ENCODE results near the gene CLPTM1.

The CLPTM1 gene

DNA sequence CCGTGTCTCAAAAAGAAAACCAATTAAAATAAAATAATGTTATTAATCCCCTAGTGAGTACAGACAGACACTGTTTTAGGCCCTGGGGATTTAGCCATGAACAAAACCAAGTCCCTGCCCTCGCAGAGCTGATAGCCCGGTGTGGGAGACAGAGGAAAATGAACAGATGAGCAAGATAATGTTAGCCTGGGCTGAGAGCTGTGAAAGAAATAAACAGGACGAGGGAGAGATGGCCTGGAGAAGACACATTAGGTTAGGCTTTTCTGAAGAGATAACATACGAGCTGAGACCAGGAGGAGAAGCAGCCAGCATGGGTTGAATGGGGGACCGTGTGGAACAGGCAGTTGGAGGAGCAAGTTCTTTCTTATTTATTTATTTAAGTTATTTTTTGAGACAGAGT, 55.1 kb downstream of the CLPTM1 start:
- DNase-seq (ENCODE audit: extremely low read depth, low read depth), result no peak
- TF ChIP-seq, protein P1, sequence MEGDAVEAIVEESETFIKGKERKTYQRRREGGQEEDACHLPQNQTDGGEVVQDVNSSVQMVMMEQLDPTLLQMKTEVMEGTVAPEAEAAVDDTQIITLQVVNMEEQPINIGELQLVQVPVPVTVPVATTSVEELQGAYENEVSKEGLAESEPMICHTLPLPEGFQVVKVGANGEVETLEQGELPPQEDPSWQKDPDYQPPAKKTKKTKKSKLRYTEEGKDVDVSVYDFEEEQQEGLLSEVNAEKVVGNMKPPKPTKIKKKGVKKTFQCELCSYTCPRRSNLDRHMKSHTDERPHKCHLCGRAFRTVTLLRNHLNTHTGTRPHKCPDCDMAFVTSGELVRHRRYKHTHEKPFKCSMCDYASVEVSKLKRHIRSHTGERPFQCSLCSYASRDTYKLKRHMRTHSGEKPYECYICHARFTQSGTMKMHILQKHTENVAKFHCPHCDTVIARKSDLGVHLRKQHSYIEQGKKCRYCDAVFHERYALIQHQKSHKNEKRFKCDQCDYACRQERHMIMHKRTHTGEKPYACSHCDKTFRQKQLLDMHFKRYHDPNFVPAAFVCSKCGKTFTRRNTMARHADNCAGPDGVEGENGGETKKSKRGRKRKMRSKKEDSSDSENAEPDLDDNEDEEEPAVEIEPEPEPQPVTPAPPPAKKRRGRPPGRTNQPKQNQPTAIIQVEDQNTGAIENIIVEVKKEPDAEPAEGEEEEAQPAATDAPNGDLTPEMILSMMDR (IDR thresholded peaks at IDR 0.05; ENCODE audit: low read depth, low read length), result no peak

DNA sequence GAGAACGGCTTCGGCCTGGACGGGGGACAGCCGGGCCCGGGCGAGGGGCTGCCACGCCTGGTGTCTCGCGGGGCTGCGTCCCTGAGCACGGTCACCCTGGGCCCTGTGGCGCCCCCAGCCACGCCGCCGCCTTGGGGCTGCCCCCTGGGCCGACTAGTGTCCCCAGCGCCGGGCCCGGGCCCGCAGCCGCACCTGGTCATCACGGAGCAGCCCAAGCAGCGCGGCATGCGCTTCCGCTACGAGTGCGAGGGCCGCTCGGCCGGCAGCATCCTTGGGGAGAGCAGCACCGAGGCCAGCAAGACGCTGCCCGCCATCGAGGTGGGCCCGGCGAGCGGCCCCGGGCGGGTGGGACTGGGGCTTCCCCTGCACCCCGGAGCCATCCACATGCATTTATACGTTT, 56.8 kb downstream of the CLPTM1 start:
- TF ChIP-seq, protein P1 (IDR thresholded peaks at IDR 0.05; ENCODE audit: low read depth, low read length), result no peak

DNA sequence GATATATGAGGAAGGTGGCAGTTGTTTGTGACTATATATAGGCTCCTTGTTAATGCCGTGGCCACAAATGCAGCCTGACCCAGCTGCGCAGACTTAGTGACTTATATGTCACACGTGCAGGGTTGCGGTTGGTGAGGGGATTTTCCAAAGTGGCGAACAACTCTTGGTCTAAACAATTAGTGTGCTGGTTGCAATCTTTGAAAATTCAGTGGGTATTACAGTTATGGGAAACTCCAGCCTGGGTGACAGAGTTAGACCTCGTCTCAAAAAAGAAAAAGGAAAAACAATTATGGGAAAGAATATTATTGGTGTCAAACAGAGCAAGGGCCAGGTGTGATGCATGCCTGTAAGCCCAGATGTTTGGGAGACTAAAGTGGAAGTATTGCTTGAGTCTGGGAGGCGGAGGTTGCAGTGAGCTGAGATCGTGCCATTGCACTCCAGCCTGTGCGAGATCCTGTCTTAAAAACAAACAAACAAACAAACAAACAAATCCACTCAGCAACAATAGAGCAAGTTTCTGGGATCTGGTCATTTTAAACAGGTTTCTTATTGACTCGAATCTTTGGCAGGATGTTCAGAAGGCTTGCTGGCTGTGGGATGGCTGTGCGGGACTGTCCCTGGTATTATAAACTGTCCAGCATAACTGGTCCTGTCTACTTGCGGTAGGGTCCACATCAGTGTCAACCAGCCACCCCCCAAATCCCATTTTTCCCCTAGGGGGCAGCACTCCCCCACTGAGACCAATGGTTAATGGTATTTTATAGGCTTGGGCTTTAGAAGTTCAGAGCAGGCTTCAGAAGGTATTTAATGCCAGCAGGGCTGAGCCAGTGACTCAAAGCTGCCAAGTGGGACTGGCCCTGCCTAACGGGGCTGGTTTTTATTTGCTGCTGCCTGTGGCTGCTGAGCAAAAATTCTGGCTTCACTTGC, 61.5 kb downstream of the CLPTM1 start:
- DNase-seq (ENCODE audit: extremely low read depth, low read depth), result peak; percentile 51
- TF ChIP-seq, protein P1 (IDR thresholded peaks at IDR 0.05; ENCODE audit: low read depth, low read length), result peak; percentile 71

More for the DNA sequence above, 56.8 kb downstream of the CLPTM1 start:
- DNase-seq (ENCODE audit: extremely low read depth, low read depth), result no peak

DNA sequence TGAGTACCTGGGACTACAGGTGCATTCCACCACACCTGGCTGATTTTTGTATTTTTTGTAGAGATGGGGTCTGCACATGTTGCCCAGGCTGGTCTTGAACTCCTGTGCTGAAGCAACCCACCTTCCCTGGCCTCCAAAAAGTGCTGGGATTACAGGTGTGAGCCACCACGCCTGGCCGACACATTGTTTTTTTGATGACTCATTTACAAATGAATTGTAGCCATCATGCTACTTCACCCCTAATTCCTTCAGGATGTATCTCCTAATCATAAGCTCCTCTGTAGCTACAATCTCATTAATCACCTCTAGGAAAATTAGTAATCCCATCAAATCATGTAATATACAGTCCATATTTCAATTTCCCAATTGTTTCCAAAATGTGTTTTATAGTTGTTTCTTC, 64.0 kb downstream of the CLPTM1 start:
- DNase-seq (ENCODE audit: extremely low read depth, low read depth), result no peak
- TF ChIP-seq, protein P1 (IDR thresholded peaks at IDR 0.05; ENCODE audit: low read depth, low read length), result no peak

DNA sequence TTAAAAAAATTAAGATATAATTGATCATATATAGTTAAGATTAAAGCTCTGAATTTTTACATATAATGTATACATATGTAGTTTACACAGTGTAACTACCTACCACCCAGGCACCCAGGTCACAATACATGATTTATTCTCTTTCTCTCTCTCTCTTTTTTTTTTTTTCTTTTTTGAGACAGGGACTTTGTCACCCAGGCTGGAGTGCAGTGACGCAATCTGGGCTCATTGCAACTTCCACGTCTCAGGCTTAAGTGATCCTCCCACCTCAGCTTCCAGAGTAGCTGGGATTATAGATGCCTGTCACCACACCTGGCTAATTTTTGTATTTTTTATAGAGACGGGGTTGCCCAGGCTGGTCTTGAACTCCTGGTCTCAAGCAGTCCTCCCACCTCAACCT, 64.9 kb downstream of the CLPTM1 start:
- TF ChIP-seq, protein P1 (IDR thresholded peaks at IDR 0.05; ENCODE audit: low read depth, low read length), result no peak
- no peak for DNase-seq (ENCODE audit: extremely low read depth, low read depth)

DNA sequence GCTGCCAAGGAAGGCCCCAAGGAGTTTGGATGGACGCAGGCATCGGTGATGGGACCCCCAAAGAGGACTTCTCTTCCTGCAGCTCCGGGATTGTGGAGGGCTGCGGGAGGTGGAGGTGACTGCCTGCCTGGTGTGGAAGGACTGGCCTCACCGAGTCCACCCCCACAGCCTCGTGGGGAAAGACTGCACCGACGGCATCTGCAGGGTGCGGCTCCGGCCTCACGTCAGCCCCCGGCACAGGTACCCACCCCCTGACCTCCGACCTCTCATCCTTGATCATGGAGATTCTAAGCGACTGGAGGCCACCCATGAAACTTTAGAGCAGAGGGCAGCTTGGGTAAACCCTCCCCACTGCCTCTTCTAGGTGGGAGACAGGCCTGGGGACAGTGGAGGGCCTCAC, 66.8 kb downstream of the CLPTM1 start:
- TF ChIP-seq, protein P1 (IDR thresholded peaks at IDR 0.05; ENCODE audit: low read depth, low read length), result no peak
- no peak for DNase-seq (ENCODE audit: extremely low read depth, low read depth)

DNA sequence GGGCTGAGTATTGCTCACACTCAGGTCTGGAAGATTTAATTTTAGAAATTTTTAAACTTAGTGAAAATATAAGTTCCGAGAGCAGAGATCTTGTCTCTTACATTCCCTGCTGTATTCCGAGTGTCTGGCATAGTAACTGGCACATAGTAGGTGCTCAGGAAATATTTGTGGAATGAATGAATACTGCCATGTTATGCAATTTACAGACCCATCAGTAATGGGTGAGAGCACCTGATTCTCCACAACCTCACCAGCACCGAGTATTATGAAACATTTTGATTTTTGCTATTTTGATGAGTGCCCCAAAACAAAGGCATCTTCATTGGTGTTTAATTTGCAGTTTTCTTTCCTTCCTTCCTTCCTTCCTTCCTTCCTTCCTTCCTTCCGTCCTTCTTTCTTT, 67.9 kb downstream of the CLPTM1 start:
- DNase-seq (ENCODE audit: extremely low read depth, low read depth), result no peak
- TF ChIP-seq, protein P1 (IDR thresholded peaks at IDR 0.05; ENCODE audit: low read depth, low read length), result no peak
